Endodermal cell (in vitro differentiated cells): Measurements from ENCODE around the gene RAI2. TPM values are rescaled to one million over a fixed set of nuclear protein-coding genes. Genes with fewer than 3 reads are reported as not detected.

Source experiments
- DNase-seq: peaks from one replicate; pipeline ENCODE4 v3.0.0-alpha.2; 2017
- H3K27ac ChIP-seq: 2 replicates; pipeline ENCODE4 v1.5.1; 2013; ENCODE audit warnings: mild to moderate bottlenecking, low read depth, low read length, moderate library complexity
- H3K27me3 ChIP-seq: 2 replicates; pipeline ENCODE4 v1.6.1; 2013; ENCODE audit warnings: mild to moderate bottlenecking, low read length, moderate library complexity; ENCODE audit not compliant: insufficient read depth, control insufficient read depth, poor library complexity, severe bottlenecking
- H3K36me3 ChIP-seq: 2 replicates; pipeline ENCODE4 v1.7.0; 2013; ENCODE audit warnings: mild to moderate bottlenecking, low read length, moderate library complexity; ENCODE audit not compliant: control insufficient read depth, insufficient read depth
- H3K4me1 ChIP-seq: one replicate; pipeline ENCODE4 v1.7.0; 2013; ENCODE audit warnings: low read length; ENCODE audit not compliant: control insufficient read depth, insufficient read depth
- H3K4me3 ChIP-seq: 2 replicates; pipeline ENCODE4 v1.5.1; 2013; ENCODE audit warnings: mild to moderate bottlenecking, low read length, moderate library complexity
- H3K9ac ChIP-seq: 2 replicates; pipeline ENCODE4 v1.6.1; 2013; ENCODE audit warnings: mild to moderate bottlenecking, low read length, moderate library complexity; ENCODE audit not compliant: poor library complexity, severe bottlenecking; ENCODE audit errors: extremely low read depth
- H3K9me3 ChIP-seq: 2 replicates; pipeline ENCODE4 v1.6.1; 2013; ENCODE audit warnings: mild to moderate bottlenecking, low read length, moderate library complexity; ENCODE audit not compliant: control insufficient read depth
- H3K27ac Mint-ChIP-seq: 2 replicates; pipeline ENCODE4 v1.8.0; 2020; ENCODE audit warnings: mixed read lengths
- H3K27me3 Mint-ChIP-seq: 2 replicates; pipeline ENCODE4 v1.8.0; 2021; ENCODE audit warnings: mild to moderate bottlenecking, mixed read lengths; ENCODE audit not compliant: insufficient read depth
- H3K36me3 Mint-ChIP-seq: 2 replicates; pipeline ENCODE4 v1.8.0; 2020; ENCODE audit warnings: low read depth, mixed read lengths
- H3K4me1 Mint-ChIP-seq: 2 replicates; pipeline ENCODE4 v1.8.0; 2020; ENCODE audit warnings: mixed read lengths
- H3K4me3 Mint-ChIP-seq: 2 replicates; pipeline ENCODE4 v1.8.0; 2020; ENCODE audit warnings: mild to moderate bottlenecking, moderate library complexity, mixed read lengths
- H3K9me3 Mint-ChIP-seq: 2 replicates; pipeline ENCODE4 v1.8.0; 2020; ENCODE audit warnings: mild to moderate bottlenecking, mixed read lengths
- WGBS, 2 experiments: methylation state at CpG; one replicate each; pipeline versions ENCODE4 v1.1.5 to v1.1.7; 2013; ENCODE audit warnings: missing lambda C conversion rate in 2 of 2, mixed read lengths in 1 of 2; ENCODE audit not compliant: insufficient coverage in 1 of 2, insufficient read length in 1 of 2; 5-methylcytosine and 5-hydroxymethylcytosine counted together
- total RNA-seq, 2 donors: library from RNA; stranded (reverse); fragmentation: NEBNext Ultra II Directional in 1 of 2; extraction: Animal tissue kit (Norgen Biotek cat#: 25700) in 1 of 2; gene quantifications; 2 replicates in 1 of 2; 3 replicates in 1 of 2; pipeline ENCODE4 v1.2.1, GENCODE V29; 2021
- TF ChIP-seq, protein P1 (sequence below): fragments of 200-600 bp; sonication (generic); conservative IDR thresholded peaks from 2 replicates; pipeline ENCODE4 v1.5.0; 2021; ENCODE audit warnings: antibody characterized with exemption, mild to moderate bottlenecking

RAI2 gene
- total RNA-seq, 2 donors from 2014 or later = 4.8 to 5.8 TPM

DNA sequence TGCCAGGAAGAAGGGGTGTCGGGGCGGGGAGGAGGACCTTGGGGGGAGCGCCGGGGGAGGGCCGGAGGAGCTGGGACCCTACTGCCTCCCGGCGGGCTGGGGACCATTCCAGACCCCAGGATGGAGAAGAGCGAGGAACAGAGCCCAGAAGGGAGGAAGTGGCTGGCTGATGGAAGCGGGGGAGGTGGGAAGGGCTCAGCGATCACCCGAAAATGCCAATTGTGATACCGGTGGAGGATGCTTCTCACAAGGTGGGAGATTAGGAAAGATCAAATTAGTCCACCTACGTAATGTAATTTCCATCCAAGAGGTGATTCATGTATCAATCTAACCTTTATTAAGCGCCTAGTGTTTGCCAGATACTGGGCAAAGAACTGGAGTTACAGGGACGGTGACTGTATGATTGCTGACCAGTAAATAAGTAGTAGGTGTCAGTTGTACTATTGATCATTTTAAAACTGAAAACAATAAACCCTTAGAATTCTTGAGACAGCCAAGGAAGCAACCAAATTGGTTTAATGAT is 452 bp upstream of the RAI2 start:
- H3K27ac Mint-ChIP-seq = no peak overlapping the region
- peaks cover 2% of the 10 kb centered on the region for H3K9me3 Mint-ChIP-seq
- no peak overlapping the region for H3K9ac ChIP-seq
- no peak overlapping the region for H3K27ac ChIP-seq
- TF ChIP-seq, protein P1, sequence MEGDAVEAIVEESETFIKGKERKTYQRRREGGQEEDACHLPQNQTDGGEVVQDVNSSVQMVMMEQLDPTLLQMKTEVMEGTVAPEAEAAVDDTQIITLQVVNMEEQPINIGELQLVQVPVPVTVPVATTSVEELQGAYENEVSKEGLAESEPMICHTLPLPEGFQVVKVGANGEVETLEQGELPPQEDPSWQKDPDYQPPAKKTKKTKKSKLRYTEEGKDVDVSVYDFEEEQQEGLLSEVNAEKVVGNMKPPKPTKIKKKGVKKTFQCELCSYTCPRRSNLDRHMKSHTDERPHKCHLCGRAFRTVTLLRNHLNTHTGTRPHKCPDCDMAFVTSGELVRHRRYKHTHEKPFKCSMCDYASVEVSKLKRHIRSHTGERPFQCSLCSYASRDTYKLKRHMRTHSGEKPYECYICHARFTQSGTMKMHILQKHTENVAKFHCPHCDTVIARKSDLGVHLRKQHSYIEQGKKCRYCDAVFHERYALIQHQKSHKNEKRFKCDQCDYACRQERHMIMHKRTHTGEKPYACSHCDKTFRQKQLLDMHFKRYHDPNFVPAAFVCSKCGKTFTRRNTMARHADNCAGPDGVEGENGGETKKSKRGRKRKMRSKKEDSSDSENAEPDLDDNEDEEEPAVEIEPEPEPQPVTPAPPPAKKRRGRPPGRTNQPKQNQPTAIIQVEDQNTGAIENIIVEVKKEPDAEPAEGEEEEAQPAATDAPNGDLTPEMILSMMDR = no peak
- peaks cover 4% of the 10 kb centered on the region for H3K4me1 ChIP-seq
- peaks cover 7% of the 10 kb centered on the region for H3K4me1 Mint-ChIP-seq
- peaks cover 80% of the 10 kb centered on the region for H3K27me3 ChIP-seq
- WGBS, 2 experiments = 7 to 60% methylated on average over 1 to 11 of the region's 15 CpGs
- peak; percentile 46 for DNase-seq
- H3K4me3 Mint-ChIP-seq = peak overlapping the region; percentile 50
- no peaks in the 10 kb centered on the region for H3K36me3 Mint-ChIP-seq
- H3K4me3 ChIP-seq = no peak overlapping the region
- H3K36me3 ChIP-seq = no peaks in the 10 kb centered on the region
- H3K27me3 Mint-ChIP-seq = peaks cover 84% of the 10 kb centered on the region
- no peaks in the 10 kb centered on the region for H3K9me3 ChIP-seq

DNA sequence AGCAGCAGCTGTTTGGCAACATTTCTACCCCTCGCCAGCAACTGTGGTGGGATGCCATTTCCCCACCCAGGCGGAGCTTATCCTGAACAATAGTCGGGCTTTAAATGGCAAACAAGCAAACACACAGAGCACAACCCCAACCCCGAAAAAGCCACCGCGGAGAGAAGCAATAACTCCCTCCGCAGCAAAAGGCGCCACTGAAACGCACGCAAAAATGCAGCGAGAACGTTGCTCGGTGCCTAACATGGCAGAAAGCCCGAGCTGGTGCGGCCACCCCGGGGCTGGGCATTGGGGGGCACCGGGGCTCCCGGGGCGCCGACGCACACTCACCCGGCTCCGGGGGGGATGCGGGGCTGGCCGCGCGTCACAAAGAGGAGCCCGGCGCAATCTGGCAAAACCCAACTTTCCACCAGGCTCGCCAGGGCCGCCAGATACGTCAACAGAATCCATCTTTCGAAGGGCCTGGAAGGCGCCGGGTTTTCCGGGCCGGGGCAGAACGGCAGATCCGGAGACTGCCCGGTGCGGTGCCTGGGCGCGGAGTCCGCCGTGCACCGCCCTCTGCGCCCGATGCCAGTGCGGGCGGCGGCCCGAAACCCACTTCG is 818 bp downstream of the RAI2 start:
- TF ChIP-seq, protein P1 = no peak
- no peaks in the 10 kb centered on the region for H3K36me3 ChIP-seq
- 0% methylated on average over 53 of the region's 53 CpGs; no CpG with 5 or more reads in 1 of the 2 experiments for WGBS, 2 experiments
- no peak overlapping the region for H3K9ac ChIP-seq
- peaks cover 4% of the 10 kb centered on the region for H3K4me1 ChIP-seq
- Mint-ChIP-seq H3K27ac (no peak overlapping the region), H3K4me1 (peaks cover 7% of the 10 kb centered on the region), H3K9me3 (peaks cover 4% of the 10 kb centered on the region), H3K36me3 (no peaks in the 10 kb centered on the region), H3K4me3 (peak overlapping the region; percentile 64), H3K27me3 (peaks cover 91% of the 10 kb centered on the region)
- peak overlapping the region; percentile 80 for H3K4me3 ChIP-seq
- no peak overlapping the region for H3K27ac ChIP-seq
- no peaks in the 10 kb centered on the region for H3K9me3 ChIP-seq
- peak; percentile 57 for DNase-seq
- H3K27me3 ChIP-seq = peaks cover 69% of the 10 kb centered on the region

DNA sequence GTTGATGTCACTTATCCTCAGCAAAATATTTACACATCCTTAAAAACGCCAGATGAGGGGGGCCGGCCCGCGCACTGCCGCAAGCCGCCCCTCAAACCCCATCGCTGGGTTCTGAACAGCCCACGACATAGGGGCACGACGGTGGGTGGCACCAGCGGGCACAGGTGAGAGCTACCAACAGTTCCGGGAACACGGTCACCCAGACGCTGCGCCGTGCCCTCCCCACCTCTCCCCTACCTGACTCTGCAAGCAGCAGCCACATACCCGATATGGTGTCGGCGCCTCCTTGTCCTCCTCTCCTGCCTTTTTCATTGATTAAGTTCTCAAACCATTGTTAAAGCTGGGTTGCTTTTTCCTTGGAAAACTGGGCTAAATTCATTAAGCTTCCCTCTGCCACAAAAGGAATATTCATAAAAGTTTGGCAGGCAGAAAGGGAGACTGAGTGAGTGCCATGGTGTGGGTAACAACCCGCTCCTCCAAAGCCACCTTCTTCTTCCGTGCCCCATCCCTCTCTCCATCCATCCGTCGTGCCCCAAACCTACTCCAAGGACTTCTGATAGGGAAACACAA is 1.4 kb downstream of the RAI2 start:
- Histone ChIP-seq H3K4me1 (peaks cover 4% of the 10 kb centered on the region), H3K27ac (no peak overlapping the region), H3K9ac (no peak overlapping the region), H3K27me3 (peaks cover 63% of the 10 kb centered on the region), H3K36me3 (no peaks in the 10 kb centered on the region), H3K9me3 (no peaks in the 10 kb centered on the region), H3K4me3 (peak overlapping the region; percentile 80)
- DNase-seq = peak; percentile 62
- Mint-ChIP-seq H3K36me3 (no peaks in the 10 kb centered on the region), H3K27me3 (peaks cover 88% of the 10 kb centered on the region), H3K27ac (no peak overlapping the region), H3K4me3 (peak overlapping the region; percentile 64), H3K9me3 (peaks cover 6% of the 10 kb centered on the region), H3K4me1 (peaks cover 7% of the 10 kb centered on the region)
- TF ChIP-seq, protein P1 = no peak
- 3% methylated on average over 23 of the region's 23 CpGs; no CpG with 5 or more reads in 1 of the 2 experiments for WGBS, 2 experiments
